Left lobe of liver (tissue), 2 donors: ENCODE measurements around the gene LONRF3. TPM values are rescaled to one million over a fixed set of nuclear protein-coding genes. Genes with fewer than 3 reads are reported as not detected.
"Not testable (repeated sequence)": the region's sequence is repeated elsewhere in the genome, so short reads cannot be mapped to it uniquely, and the experiment has no call there.

ENCODE experiments used
- ATAC-seq: fragments of 200-7000 bp; cut with Tn5 transposase; one replicate; pipeline ENCODE4 v1.9.1; 2020; ENCODE audit warnings: mild to moderate bottlenecking, moderate library complexity
- DNase-seq: peaks from one replicate; pipeline ENCODE4 v3.0.0-alpha.2; 2020; ENCODE audit warnings: low spot score
- total RNA-seq: library from RNA; stranded (reverse); gene quantifications from one replicate; pipeline ENCODE4 v1.2.1, GENCODE V29; 2021
- donor health status: DM: no; HTN: no; CAD: no; lungs with moderate emphysema.
- donor health status: DM: no; HTN: yes; CAD: no.

Gene LONRF3
- total RNA-seq, 1 donor from 2014 or later: 9.5 TPM

DNA sequence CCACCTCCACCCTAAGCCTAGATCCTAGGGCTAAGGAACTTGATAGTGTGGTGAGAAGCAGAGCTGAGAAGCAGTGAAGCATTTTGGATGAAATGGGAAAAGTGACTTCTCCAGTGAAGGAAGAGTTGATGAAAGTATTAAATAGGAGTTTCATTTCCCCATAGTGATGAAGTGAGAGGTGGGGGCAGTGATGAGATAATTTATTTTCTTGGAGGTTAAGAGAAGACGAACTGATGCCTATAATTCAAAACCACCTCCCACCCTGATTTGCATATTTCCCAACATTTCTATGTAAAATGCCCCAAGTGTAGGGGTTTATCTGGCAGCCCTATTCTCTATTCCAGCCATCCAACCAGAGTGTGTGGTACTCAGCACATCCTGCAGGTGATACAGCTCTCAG, 6.3 kb downstream of the LONRF3 start:
- no peak for DNase-seq
- ATAC-seq: no peak

GRCh38 chrX:118983513-118983912, 9.1 kb downstream of the LONRF3 start:
- DNase-seq: no peak

DNA sequence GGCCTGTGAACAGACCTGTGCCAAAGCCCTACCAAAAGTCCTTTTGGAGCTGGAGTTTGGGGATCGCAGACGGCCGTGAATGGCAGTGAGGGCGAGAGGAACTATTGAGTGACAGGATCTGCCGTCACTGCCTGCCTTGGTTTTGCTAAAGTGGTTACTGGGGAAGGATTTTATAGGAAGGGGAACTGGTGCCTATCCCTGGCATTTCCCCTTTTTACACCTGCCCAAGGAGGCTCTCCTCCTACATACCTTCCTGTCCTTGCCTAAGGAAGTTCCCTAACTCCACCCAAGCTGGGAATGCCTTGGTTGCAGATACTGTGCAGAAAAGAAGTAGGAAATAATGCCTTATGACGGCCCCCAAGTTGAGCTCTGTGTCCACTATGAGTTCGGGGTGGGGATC, 14.5 kb downstream of the LONRF3 start:
- DNase-seq: no peak
- peak; percentile 51 for ATAC-seq

More at GRCh38 chrX:118983513-118983912, 9.1 kb downstream of the LONRF3 start:
- peak; percentile 28 for ATAC-seq

DNA sequence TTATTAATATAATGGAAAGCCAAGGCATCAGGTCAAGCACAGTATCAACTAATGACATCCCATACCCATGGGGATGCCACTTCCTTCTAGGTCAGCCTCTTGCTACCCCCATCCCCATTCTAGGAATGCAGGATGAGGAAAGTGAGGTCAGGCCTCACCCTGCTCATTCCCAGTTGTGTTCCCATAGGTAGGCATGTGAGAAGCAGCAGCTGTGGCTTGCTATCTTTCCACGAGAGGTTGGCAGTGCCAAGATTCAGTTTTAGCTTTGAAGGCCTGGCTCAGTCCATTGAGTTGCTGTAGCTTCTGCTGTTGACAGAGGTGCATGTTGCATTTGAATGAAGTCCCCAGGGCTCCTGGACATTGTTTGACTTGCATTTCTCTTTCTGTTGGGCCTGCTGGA, 15.5 kb downstream of the LONRF3 start:
- DNase-seq: no peak
- no peak for ATAC-seq

- no peak for DNase-seq
- ATAC-seq: no peak
These were observed 16.3 kb downstream of the LONRF3 start for GRCh38 chrX:118990512-118991227.

DNA sequence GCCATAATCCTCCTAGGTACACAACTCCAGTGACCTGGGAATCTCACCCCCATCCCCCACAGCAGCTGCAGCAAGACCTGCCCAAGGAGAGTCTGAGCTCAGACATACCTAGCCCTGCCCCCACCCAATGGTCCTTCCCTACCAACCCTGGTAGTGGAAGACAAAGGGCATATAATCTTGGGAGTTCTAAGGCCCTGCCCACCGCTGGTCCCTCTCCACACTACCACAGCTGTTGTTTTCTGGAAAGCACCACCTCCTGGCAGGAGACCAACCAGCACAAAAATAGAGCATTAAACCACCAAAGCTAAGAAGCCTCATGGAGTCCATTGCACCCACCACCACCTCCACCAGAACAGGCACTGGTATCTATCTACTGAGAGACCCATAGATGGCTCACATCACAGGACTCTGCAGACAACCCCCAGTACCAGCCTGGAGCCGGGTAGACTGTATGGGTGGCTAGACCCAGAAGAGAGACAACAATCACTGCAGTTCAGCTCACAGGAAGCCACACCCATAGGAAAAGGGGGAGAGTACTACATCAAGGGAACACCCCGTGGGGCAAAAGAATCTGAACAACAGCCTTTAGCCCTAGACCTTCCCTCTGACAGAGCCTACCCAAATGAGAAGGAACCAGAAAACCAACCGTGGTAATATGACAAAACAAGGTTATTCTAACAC, 18.2 kb downstream of the LONRF3 start:
- DNase-seq, ATAC-seq: not testable (repeated sequence)

GRCh38 chrX:119003462-119003861, 29.0 kb downstream of the LONRF3 start:
- ATAC-seq (no peak), DNase-seq (no peak)

GRCh38 chrX:119004920-119005524, 30.6 kb downstream of the LONRF3 start:
- ATAC-seq: peak; percentile 95
- DNase-seq: peak; percentile 45

GRCh38 chrX:119007189-119007770, 32.9 kb downstream of the LONRF3 start:
- DNase-seq: no peak
- ATAC-seq: no peak

- DNase-seq: no peak
- peak; percentile 40 for ATAC-seq
These were observed 33.8 kb downstream of the LONRF3 start for GRCh38 chrX:119008110-119008744.

- no peak for DNase-seq
- no peak for ATAC-seq
These were observed 34.7 kb downstream of the LONRF3 start for GRCh38 chrX:119009071-119009470.

DNA sequence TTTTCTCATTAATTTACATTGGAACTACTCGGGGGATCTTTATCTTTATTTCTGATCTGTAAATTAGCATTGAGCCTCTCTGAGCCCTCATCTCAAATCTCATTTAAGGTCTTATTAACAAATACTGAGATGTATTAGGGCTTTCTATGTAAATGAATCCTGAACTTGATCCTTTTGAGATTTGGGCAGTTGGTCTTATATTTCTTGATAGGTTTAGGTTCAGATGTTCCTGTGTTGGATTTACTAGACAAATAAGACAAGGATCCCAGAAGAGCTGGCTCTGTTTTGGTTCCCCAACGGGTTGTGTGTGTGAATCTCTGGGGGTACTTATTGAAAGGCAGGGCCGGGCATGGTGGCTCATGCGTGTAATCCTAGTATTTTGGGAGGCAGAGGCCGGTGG, 36.1 kb downstream of the LONRF3 start:
- ATAC-seq (no peak), DNase-seq (no peak)

DNA sequence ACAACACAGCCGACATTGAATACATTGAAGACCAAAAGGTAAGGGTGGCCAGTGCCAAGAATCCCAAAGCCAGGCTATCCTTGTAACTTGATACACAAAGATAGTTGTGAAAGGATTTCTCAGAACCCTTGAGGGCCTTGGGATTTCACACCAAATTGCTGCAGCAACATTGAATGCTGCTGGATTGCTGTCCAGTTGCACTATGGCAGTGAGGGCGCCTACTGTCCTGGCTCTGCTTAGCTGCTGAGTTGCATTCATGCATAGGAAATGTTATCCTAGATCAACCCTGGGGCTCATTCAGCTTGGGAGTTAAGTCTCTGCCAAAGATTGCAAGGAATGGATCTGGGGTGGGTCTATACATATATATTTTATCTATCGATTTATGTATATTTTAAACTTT, 38.7 kb downstream of the LONRF3 start:
- DNase-seq (no peak), ATAC-seq (no peak)

GRCh38 chrX:119015407-119016237, 41.2 kb downstream of the LONRF3 start:
- peak; percentile 24 for ATAC-seq
- DNase-seq: no peak

- ATAC-seq (no peak), DNase-seq (no peak)
These were observed 42.7 kb downstream of the LONRF3 start for GRCh38 chrX:119017077-119017476.

GRCh38 chrX:119025900-119026299, 51.5 kb downstream of the LONRF3 start:
- ATAC-seq: no peak
- no peak for DNase-seq

GRCh38 chrX:119026344-119026743, 51.9 kb downstream of the LONRF3 start:
- ATAC-seq, DNase-seq: not testable (repeated sequence)

DNA sequence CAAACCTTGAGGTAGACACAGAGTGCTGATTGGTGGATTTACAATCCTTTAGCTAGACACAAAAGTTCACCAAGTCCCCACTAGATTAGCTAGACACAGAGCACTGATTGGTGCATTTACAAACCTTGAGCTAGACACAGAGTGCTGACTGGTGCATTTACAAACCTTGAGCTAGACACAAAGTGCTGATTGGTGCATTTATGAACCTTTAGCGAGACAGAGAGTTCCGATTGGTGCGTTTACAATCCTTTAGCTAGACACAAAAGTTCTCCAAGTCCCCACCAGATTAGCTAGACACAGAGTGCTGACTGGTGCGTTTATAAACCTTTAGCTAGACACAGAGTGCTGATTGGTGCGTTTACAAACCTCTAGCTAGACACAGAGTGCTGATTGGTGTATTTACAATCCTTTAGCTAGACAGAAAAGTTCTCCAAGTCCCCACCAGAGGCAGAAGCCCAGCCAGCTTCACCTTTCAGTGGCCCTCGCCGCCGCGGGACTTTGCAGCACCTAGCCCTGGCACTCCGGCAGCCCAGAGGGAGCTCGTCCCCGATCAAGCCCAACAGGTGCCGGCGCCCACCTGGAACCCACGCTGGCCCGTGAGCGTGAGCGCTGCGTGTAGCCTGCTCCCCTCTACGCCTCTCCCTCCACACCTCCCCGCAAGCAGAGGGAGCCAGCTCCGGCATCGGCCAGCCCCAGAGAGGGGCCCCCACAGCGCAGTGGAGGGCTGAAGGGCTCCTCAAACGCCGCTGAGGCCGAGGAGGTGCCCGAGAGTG, 53.7 kb downstream of the LONRF3 start:
- not testable (repeated sequence) for DNase-seq, ATAC-seq

- DNase-seq (no peak), ATAC-seq (no peak)
These were observed 54.4 kb downstream of the LONRF3 start for GRCh38 chrX:119028733-119029330.
